WI38 (cell line): ENCODE measurements around the gene SPINK4.
A peak's percentile ranks its signal among the peaks of the same experiment; 100 is the strongest.

Source experiments
- H3K4me3 ChIP-seq: 2 replicates; pipeline ENCODE4 v1.5.1; 2011; ENCODE audit warnings: low read depth, mild to moderate bottlenecking, control low read depth, low read length
- TF ChIP-seq, protein P1 (sequence below): IDR thresholded peaks from 2 replicates; pipeline ENCODE4 v1.5.1; 2012; ENCODE audit warnings: low read depth, mild to moderate bottlenecking, control low read depth, low read length

SPINK4 gene

DNA sequence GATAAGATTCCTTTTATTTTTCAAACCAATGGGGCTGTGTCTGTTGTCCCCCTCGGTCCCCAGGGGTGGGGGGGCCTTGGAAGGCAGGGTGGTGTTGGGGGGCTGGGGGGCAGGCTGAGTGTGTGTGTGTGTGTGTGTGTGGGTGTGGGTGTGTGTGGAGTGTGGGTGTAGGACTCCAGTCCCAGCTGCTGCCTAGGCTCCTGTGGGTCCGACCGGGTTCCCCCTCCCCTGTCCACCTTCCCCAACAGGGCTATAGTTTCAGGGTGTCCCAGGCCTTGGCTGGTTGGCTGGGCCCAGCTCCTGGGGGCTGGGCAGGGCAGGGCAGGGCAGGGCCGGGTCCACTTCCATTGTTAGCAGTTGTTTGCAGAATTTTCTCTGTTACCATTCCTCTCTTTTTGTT is 48.3 kb downstream of the SPINK4 start:
- no peak overlapping the region for H3K4me3 ChIP-seq
- TF ChIP-seq, protein P1, sequence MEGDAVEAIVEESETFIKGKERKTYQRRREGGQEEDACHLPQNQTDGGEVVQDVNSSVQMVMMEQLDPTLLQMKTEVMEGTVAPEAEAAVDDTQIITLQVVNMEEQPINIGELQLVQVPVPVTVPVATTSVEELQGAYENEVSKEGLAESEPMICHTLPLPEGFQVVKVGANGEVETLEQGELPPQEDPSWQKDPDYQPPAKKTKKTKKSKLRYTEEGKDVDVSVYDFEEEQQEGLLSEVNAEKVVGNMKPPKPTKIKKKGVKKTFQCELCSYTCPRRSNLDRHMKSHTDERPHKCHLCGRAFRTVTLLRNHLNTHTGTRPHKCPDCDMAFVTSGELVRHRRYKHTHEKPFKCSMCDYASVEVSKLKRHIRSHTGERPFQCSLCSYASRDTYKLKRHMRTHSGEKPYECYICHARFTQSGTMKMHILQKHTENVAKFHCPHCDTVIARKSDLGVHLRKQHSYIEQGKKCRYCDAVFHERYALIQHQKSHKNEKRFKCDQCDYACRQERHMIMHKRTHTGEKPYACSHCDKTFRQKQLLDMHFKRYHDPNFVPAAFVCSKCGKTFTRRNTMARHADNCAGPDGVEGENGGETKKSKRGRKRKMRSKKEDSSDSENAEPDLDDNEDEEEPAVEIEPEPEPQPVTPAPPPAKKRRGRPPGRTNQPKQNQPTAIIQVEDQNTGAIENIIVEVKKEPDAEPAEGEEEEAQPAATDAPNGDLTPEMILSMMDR: no peak

DNA sequence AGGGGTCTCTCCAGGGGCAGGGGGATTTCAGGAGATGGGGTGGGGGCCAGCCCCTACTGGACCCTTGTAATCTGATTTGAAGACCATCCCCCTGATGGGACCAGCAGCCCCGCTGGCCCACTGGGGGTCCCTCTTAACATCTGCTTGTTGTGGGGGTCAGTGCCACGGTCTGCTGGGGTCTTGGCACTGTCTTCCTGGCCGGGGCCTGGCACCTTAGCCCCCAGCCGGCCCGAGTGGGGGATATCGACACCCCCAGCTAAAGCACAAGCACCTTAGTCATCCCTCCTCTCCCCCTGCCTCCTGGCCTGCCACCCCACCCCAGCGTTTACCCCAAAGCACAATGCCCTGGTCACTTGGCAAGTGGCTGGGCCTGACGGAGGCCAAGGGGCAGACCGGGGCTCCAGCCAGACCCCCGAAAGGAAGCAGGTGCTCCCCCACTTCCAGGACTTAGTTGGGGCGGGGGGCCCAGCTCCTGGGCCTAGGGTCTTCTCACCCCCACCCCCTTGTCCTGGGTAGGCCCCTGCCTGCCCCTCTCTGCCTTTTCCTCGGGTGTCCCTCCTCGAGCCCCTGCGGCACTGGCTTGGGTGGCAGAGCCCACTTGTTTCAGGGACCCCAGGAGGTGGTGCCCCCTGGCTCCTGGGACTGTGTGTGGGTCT is 49.0 kb downstream of the SPINK4 start:
- TF ChIP-seq, protein P1: no peak
- H3K4me3 ChIP-seq: no peak overlapping the region

GRCh38 chr9:33289496-33289895 is 49.5 kb downstream of the SPINK4 start:
- TF ChIP-seq, protein P1: no peak
- H3K4me3 ChIP-seq: peak overlapping the region; percentile 86; the same call in 1 of the 2 replicates

DNA sequence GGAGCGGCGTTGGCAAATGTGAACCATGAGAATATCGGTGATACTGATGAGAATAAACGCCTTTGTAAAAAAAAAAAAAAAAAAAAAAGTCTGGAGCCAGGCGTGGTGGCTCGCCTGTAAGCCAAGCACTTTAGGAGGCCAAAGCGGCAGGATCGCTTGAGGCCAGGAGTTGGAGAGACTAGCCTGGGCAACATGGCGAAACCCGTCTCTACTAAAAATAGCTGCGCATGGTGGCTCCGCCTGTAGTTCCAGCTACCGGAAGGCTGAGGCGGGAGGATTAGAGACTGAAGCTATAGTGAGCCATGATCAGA is 49.9 kb downstream of the SPINK4 start:
- TF ChIP-seq, protein P1: no peak
- peak overlapping the region; percentile 86 for H3K4me3 ChIP-seq

GRCh38 chr9:33290247-33291030 is 50.5 kb downstream of the SPINK4 start, which contains the start of gene NFX1:
TSS of gene NFX1 (plus strand) at chr9:33290516. CDS start at chr9:33290573, 57 bp downstream.
- TF ChIP-seq, protein P1: no peak
- peak within 1 kb of the TSS; percentile 86 for H3K4me3 ChIP-seq

GRCh38 chr9:33291031-33291397 is 51.0 kb downstream of the SPINK4 start:
- TF ChIP-seq, protein P1: no peak
- peak overlapping the region; percentile 86 for H3K4me3 ChIP-seq

- TF ChIP-seq, protein P1: no peak
- no peak overlapping the region for H3K4me3 ChIP-seq
Measured at GRCh38 chr9:33291901-33292300, 51.9 kb downstream of the SPINK4 start.
